ENCODE measurements around the gene HECTD4. TPM values are rescaled to one million over a fixed set of nuclear protein-coding genes. Genes with fewer than 3 reads are reported as not detected.
A peak's percentile ranks its signal among the peaks of the same experiment; 100 is the strongest.

The HECTD4 gene
- total RNA-seq, 1 donor from 2014 or later: 49.4 TPM

- Mint-ChIP-seq H3K4me3 (peak overlapping the region; percentile 94), H3K27ac (ENCODE audit: unreplicated experiment) (no peak overlapping the region), H3K4me1 (peaks cover 19% of the 10 kb centered on the region), H3K9me3 (no peaks in the 10 kb centered on the region), H3K27me3 (ENCODE audit: low read depth) (no peaks in the 10 kb centered on the region), H3K36me3 (ENCODE audit: low read depth) (no peaks in the 10 kb centered on the region)
- no peak for TF ChIP-seq CTCF (conservative IDR thresholded peaks at IDR 0.05)
- DNase-seq (ENCODE audit: low read depth, low spot score): no peak
Observed at GRCh38 chr12:112124918-112125249, 257.3 kb downstream of the HECTD4 start.

- Mint-ChIP-seq H3K9me3 (no peaks in the 10 kb centered on the region), H3K4me3 (peak overlapping the region; percentile 15), H3K36me3 (ENCODE audit: low read depth) (no peaks in the 10 kb centered on the region), H3K27ac (ENCODE audit: unreplicated experiment) (no peak overlapping the region), H3K27me3 (ENCODE audit: low read depth) (no peaks in the 10 kb centered on the region), H3K4me1 (peaks cover 19% of the 10 kb centered on the region)
- no peak for TF ChIP-seq CTCF (conservative IDR thresholded peaks at IDR 0.05)
- no peak for DNase-seq (ENCODE audit: low read depth, low spot score)
Observed at GRCh38 chr12:112122823-112123690, 259.2 kb downstream of the HECTD4 start.

- DNase-seq (ENCODE audit: low read depth, low spot score): no peak
- Mint-ChIP-seq H3K27me3 (ENCODE audit: low read depth) (no peaks in the 10 kb centered on the region), H3K27ac (ENCODE audit: unreplicated experiment) (no peak overlapping the region), H3K9me3 (no peaks in the 10 kb centered on the region), H3K36me3 (ENCODE audit: low read depth) (no peaks in the 10 kb centered on the region), H3K4me1 (peaks cover 18% of the 10 kb centered on the region), H3K4me3 (no peak overlapping the region)
- no peak for TF ChIP-seq CTCF (conservative IDR thresholded peaks at IDR 0.05)
Observed at GRCh38 chr12:112121780-112122565, 260.3 kb downstream of the HECTD4 start.

GRCh38 chr12:112117685-112118084 is 264.5 kb downstream of the HECTD4 start:
- Mint-ChIP-seq H3K27me3 (ENCODE audit: low read depth) (no peaks in the 10 kb centered on the region), H3K9me3 (no peaks in the 10 kb centered on the region), H3K27ac (ENCODE audit: unreplicated experiment) (no peak overlapping the region), H3K4me3 (no peak overlapping the region), H3K36me3 (ENCODE audit: low read depth) (no peaks in the 10 kb centered on the region), H3K4me1 (peaks cover 11% of the 10 kb centered on the region)
- TF ChIP-seq CTCF (conservative IDR thresholded peaks at IDR 0.05): no peak
- DNase-seq (ENCODE audit: low read depth, low spot score): no peak

- Mint-ChIP-seq H3K27ac (ENCODE audit: unreplicated experiment) (peak overlapping the region; percentile 91), H3K4me1 (peaks cover 16% of the 10 kb centered on the region), H3K27me3 (ENCODE audit: low read depth) (no peaks in the 10 kb centered on the region), H3K4me3 (peak overlapping the region; percentile 86), H3K9me3 (no peaks in the 10 kb centered on the region), H3K36me3 (ENCODE audit: low read depth) (no peaks in the 10 kb centered on the region)
- peak; percentile 59 for DNase-seq (ENCODE audit: low read depth, low spot score)
- TF ChIP-seq CTCF (conservative IDR thresholded peaks at IDR 0.05): no peak
Observed at GRCh38 chr12:112116232-112117060, 265.8 kb downstream of the HECTD4 start.

Measured in neural crest cell (in vitro differentiated cells).